DND-41 (cell line): Measurements from ENCODE around the gene EYS.

Experiments
- EZH2 ChIP-seq: IDR thresholded peaks from 3 replicates; pipeline ENCODE4 v1.6.1; 2012; ENCODE audit warnings: borderline replicate concordance, low read depth, mild to moderate bottlenecking, moderate library complexity, low read length, inconsistent platforms; ENCODE audit not compliant: severe bottlenecking
- TF ChIP-seq, protein P1 (sequence below): IDR thresholded peaks from 2 replicates; pipeline ENCODE4 v1.5.1; 2012; ENCODE audit warnings: borderline replicate concordance, low read length, moderate library complexity, mild to moderate bottlenecking; ENCODE audit not compliant: poor library complexity, severe bottlenecking; ENCODE audit errors: extremely low read depth

DNA sequence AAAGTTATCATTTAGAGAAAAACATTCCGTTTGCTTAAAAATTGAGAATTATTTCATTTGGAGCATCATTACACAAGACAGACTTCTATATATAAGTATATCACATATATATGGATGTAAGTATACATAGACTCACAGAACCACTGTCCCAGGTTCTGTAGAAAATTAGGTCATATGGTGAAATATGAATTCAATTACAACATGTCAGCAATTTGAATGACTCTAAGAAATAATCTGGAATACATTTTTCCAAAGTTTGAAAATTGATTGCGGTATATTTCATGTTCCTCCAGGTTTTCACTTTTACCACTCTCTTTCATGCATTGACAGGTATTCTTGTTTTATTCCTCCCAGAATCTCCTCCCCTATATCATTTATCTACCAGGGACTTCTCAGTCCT, 1179.1 kb downstream of the EYS start:
- TF ChIP-seq, protein P1, sequence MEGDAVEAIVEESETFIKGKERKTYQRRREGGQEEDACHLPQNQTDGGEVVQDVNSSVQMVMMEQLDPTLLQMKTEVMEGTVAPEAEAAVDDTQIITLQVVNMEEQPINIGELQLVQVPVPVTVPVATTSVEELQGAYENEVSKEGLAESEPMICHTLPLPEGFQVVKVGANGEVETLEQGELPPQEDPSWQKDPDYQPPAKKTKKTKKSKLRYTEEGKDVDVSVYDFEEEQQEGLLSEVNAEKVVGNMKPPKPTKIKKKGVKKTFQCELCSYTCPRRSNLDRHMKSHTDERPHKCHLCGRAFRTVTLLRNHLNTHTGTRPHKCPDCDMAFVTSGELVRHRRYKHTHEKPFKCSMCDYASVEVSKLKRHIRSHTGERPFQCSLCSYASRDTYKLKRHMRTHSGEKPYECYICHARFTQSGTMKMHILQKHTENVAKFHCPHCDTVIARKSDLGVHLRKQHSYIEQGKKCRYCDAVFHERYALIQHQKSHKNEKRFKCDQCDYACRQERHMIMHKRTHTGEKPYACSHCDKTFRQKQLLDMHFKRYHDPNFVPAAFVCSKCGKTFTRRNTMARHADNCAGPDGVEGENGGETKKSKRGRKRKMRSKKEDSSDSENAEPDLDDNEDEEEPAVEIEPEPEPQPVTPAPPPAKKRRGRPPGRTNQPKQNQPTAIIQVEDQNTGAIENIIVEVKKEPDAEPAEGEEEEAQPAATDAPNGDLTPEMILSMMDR: no peak
- TF ChIP-seq EZH2: no peak
